Vagina (tissue), 2 donors: ENCODE measurements around the gene CCDC127.

Experiments used
- POLR2A ChIP-seq, 2 donors: fragments of 450-650 bp; IDR thresholded peaks; one replicate each; pipeline ENCODE4 v1.6.1; 2017; ENCODE audit warnings: antibody characterized with exemption in 2 of 2, mild to moderate bottlenecking in 2 of 2, moderate library complexity in 2 of 2
- TF ChIP-seq, protein P1 (sequence below), 3 experiments: fragments of 450-650 bp in 2 of 3; fragments of 200-600 bp in 1 of 3; sonication (generic) in 1 of 3; IDR thresholded peaks; one replicate each; pipeline ENCODE4 v1.5.1; 2017 to 2019; ENCODE audit warnings: antibody characterized with exemption in 3 of 3, mild to moderate bottlenecking in 2 of 3, moderate library complexity in 2 of 3

GRCh38 chr5:180286-180918 is 37.6 kb downstream of the CCDC127 start:
- TF ChIP-seq, protein P1, sequence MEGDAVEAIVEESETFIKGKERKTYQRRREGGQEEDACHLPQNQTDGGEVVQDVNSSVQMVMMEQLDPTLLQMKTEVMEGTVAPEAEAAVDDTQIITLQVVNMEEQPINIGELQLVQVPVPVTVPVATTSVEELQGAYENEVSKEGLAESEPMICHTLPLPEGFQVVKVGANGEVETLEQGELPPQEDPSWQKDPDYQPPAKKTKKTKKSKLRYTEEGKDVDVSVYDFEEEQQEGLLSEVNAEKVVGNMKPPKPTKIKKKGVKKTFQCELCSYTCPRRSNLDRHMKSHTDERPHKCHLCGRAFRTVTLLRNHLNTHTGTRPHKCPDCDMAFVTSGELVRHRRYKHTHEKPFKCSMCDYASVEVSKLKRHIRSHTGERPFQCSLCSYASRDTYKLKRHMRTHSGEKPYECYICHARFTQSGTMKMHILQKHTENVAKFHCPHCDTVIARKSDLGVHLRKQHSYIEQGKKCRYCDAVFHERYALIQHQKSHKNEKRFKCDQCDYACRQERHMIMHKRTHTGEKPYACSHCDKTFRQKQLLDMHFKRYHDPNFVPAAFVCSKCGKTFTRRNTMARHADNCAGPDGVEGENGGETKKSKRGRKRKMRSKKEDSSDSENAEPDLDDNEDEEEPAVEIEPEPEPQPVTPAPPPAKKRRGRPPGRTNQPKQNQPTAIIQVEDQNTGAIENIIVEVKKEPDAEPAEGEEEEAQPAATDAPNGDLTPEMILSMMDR (IDR thresholded peaks at IDR 0.05): no peak
- TF ChIP-seq POLR2A (IDR thresholded peaks at IDR 0.05): no peak
